Measurements from ENCODE around the gene FGD4. TPM values are rescaled to one million over a fixed set of nuclear protein-coding genes. Genes with fewer than 3 reads are reported as not detected.

FGD4 gene
- total RNA-seq (2014; rRNA removed; shearing (Covaris generic); ENCODE audit: low replicate concordance), result 3.1 and 9.3 TPM in 2 replicates

DNA sequence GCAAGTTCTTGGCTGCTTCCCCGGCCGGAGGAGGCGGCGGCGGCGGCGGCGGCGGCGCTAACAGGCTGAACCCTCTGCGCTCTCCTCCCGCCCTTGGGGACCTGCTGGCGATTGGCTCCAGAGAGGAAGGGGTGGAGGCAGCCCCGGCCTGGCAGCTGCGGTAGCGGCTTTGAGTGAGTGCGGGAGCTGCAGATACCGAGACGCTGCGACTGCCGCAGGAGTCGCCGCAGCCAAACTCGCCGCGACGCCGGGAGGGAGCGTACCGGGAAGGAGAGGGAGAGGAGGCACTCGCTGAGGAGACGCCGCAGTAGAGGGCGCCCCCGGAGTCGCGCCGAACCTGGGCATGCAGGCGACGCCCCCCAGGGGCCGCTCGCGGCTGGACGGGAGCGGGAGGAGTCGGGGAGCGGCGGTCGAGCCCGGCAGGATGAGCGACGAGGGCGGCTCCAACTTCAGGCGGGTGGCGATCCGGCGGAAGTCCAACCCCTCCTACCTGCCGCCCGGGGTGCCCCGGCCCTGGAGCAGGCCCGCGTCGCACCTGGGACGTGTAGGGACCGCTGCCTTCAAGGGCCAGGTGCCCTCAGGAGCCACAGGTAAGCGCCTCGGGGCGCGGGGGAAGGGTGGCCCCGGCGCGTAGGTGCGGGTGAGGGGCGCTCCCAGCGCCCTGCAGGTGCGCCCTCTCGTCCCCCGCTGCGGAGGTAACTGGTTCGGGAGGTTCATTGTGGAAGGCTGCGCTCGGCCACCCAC lies at the start of gene FGD4:
FGD4 (plus strand) TSS at position 189 of the 744 bp plus-strand sequence.
- H3K36me3 ChIP-seq, result no peaks in the 10 kb centered on the region
- H3K4me3 ChIP-seq, result peak within 1 kb of the TSS; percentile 59
- peak; percentile 94 for DNase-seq
- H3K27me3 ChIP-seq, result peaks cover 24% of the 10 kb centered on the region
- no peaks in the 10 kb centered on the region for H3K9me3 ChIP-seq

- Histone ChIP-seq H3K27me3 (no peaks in the 10 kb centered on the region), H3K36me3 (peaks cover 10% of the 10 kb centered on the region; the same call in 1 of the 2 replicates), H3K9me3 (no peaks in the 10 kb centered on the region), H3K4me3 (no peak overlapping the region)
- DNase-seq, result no peak
Measured at GRCh38 chr12:32353540-32353939, 45.8 kb upstream of the FGD4 start.

GRCh38 chr12:32357601-32358249 lies 41.6 kb upstream of the FGD4 start:
- DNase-seq, result no peak
- H3K9me3 ChIP-seq, result no peaks in the 10 kb centered on the region
- no peaks in the 10 kb centered on the region for H3K27me3 ChIP-seq
- H3K4me3 ChIP-seq, result no peak overlapping the region
- H3K36me3 ChIP-seq, result peaks cover 7% of the 10 kb centered on the region; the same call in 1 of the 2 replicates

DNA sequence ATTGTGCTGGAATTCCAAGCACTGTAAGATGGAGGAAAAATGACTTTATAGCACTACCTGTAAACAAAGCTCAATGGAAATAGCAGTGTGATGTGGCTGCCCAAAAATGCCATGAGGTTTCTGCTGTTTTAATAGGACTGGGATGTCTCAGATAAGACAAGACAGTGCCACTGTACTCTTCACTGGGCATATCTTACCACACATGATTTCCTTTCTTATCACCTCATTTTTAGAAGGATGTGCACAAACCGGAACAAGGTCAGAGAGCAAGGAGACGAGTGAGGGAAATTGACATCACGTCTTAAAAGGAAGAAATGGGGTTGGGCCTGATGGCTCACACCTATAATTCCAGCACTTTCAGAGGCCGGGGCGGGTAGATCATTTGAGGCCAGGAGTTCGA lies 38.4 kb upstream of the FGD4 start:
- Histone ChIP-seq H3K27me3 (no peaks in the 10 kb centered on the region), H3K9me3 (no peaks in the 10 kb centered on the region), H3K4me3 (no peak overlapping the region), H3K36me3 (peaks cover 7% of the 10 kb centered on the region; the same call in 1 of the 2 replicates)
- no peak for DNase-seq

- H3K9me3 ChIP-seq, result no peaks in the 10 kb centered on the region
- DNase-seq, result no peak
- no peak overlapping the region for H3K4me3 ChIP-seq
- no peaks in the 10 kb centered on the region; the same call in 1 of the 2 replicates for H3K36me3 ChIP-seq
- no peaks in the 10 kb centered on the region for H3K27me3 ChIP-seq
Measured at GRCh38 chr12:32362892-32363291, 36.5 kb upstream of the FGD4 start.

GRCh38 chr12:32365473-32366064 lies 33.8 kb upstream of the FGD4 start:
- DNase-seq, result peak; percentile 52
- no peaks in the 10 kb centered on the region for H3K36me3 ChIP-seq
- no peak overlapping the region for H3K4me3 ChIP-seq
- H3K9me3 ChIP-seq, result no peaks in the 10 kb centered on the region
- H3K27me3 ChIP-seq, result no peaks in the 10 kb centered on the region

- H3K9me3 ChIP-seq, result no peaks in the 10 kb centered on the region
- H3K36me3 ChIP-seq, result no peaks in the 10 kb centered on the region
- H3K27me3 ChIP-seq, result no peaks in the 10 kb centered on the region
- DNase-seq, result no peak
- no peak overlapping the region for H3K4me3 ChIP-seq
Measured at GRCh38 chr12:32366714-32367113, 32.6 kb upstream of the FGD4 start.

- no peak overlapping the region for H3K4me3 ChIP-seq
- no peak for DNase-seq
- no peaks in the 10 kb centered on the region for H3K36me3 ChIP-seq
- H3K9me3 ChIP-seq, result no peaks in the 10 kb centered on the region
- H3K27me3 ChIP-seq, result no peaks in the 10 kb centered on the region
Measured at GRCh38 chr12:32367381-32367780, 32.0 kb upstream of the FGD4 start.

- Histone ChIP-seq H3K27me3 (no peaks in the 10 kb centered on the region), H3K9me3 (no peaks in the 10 kb centered on the region)
- no peak for DNase-seq
Measured at GRCh38 chr12:32369202-32369601, 30.2 kb upstream of the FGD4 start.

GRCh38 chr12:32377344-32378055 lies 21.9 kb upstream of the FGD4 start:
- H3K9me3 ChIP-seq, result no peaks in the 10 kb centered on the region
- no peak overlapping the region for H3K4me3 ChIP-seq
- no peaks in the 10 kb centered on the region for H3K36me3 ChIP-seq
- no peak for DNase-seq
- H3K27me3 ChIP-seq, result no peaks in the 10 kb centered on the region

More at GRCh38 chr12:32369202-32369601, 30.2 kb upstream of the FGD4 start:
- Histone ChIP-seq H3K36me3 (no peaks in the 10 kb centered on the region), H3K4me3 (no peak overlapping the region)

- no peak for DNase-seq
- H3K27me3 ChIP-seq, result no peaks in the 10 kb centered on the region
Measured at GRCh38 chr12:32379213-32379612, 20.1 kb upstream of the FGD4 start.

GRCh38 chr12:32379667-32380066 lies 19.7 kb upstream of the FGD4 start:
- Histone ChIP-seq H3K9me3 (no peaks in the 10 kb centered on the region), H3K27me3 (no peaks in the 10 kb centered on the region), H3K36me3 (no peaks in the 10 kb centered on the region), H3K4me3 (no peak overlapping the region)
- DNase-seq, result no peak

More at GRCh38 chr12:32379213-32379612, 20.1 kb upstream of the FGD4 start:
- Histone ChIP-seq H3K9me3 (no peaks in the 10 kb centered on the region), H3K36me3 (no peaks in the 10 kb centered on the region), H3K4me3 (no peak overlapping the region)

DNA sequence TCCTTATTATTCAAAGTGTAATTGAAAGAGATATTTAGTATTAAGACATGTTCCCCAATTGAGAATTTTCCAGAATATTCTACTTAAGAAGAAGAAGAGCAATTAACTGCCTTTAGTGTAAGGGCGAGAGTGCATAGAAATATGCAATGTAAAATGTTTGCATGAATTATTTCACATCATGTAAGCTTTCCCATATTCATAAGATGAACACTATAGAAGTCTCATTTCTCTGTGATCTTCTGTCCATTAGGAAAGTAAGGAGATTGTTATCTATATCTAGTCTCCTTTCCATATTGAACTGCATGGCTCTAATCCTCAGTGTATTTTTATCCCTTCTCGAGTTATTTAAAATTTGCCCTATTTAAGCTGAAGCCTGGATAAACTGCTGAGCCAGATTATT lies 17.1 kb upstream of the FGD4 start:
- no peaks in the 10 kb centered on the region for H3K27me3 ChIP-seq
- no peaks in the 10 kb centered on the region for H3K9me3 ChIP-seq
- H3K36me3 ChIP-seq, result no peaks in the 10 kb centered on the region
- no peak for DNase-seq
- H3K4me3 ChIP-seq, result no peak overlapping the region

DNA sequence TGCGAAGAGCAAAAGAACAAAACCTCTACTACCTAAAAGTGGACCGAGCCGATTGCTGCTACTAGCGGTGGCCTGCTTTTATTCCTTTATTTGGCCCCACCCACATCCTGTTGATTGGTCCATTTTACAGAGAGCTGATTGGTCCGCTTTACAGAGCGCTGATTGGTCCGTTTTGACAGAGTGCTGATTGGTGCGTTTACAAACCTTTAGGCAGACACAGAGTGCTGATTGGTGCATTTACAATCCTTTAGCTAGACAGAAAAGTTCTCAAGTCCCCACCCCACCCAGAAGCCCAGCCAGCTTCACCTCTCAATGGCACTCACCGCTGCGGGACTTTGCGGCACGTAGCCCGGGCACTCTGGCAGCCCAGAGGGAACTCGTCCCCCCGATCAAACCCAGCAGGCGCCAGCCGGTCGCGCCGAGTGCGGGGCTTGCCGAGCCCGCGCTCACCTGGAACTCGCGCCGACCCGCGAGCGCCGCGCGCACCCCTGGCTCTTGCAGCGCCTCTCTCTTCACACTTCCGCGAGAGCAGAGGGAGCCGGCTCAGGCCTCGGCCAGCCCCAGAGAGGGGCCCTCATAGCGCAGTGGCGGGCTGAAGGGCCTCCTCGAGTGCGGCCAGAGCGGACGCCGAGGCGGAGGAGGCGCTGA lies 8.7 kb upstream of the FGD4 start:
- peak; percentile 27 for DNase-seq
- H3K4me3 ChIP-seq, result peak overlapping the region; percentile 29
- peaks cover 11% of the 10 kb centered on the region; the same call in 1 of the 2 replicates for H3K27me3 ChIP-seq
- H3K9me3 ChIP-seq, result peaks cover 6% of the 10 kb centered on the region
- H3K36me3 ChIP-seq, result no peaks in the 10 kb centered on the region

GRCh38 chr12:32395026-32395425 lies 4.3 kb upstream of the FGD4 start:
- Histone ChIP-seq H3K36me3 (no peaks in the 10 kb centered on the region), H3K9me3 (peaks cover 4% of the 10 kb centered on the region), H3K4me3 (no peak overlapping the region), H3K27me3 (peaks cover 9% of the 10 kb centered on the region)
- no peak for DNase-seq

- DNase-seq, result no peak
- H3K36me3 ChIP-seq, result no peaks in the 10 kb centered on the region
- no peak overlapping the region for H3K4me3 ChIP-seq
- H3K27me3 ChIP-seq, result peaks cover 24% of the 10 kb centered on the region
- H3K9me3 ChIP-seq, result no peaks in the 10 kb centered on the region
Measured at GRCh38 chr12:32397696-32398095, 1.7 kb upstream of the FGD4 start.

Data from MG63 (cell line).